Brain microvascular endothelial cell (primary cell): ENCODE data around the gene LRRC18.

Experiments used
- DNase-seq: peaks from one replicate; pipeline ENCODE4 v3.0.0-alpha.2; 2020
- H3K27ac ChIP-seq: fragments of 250-450 bp; sonication (Bioruptor Pico); 2 replicates; pipeline ENCODE4 v1.5.1; 2020; ENCODE audit warnings: mild to moderate bottlenecking, moderate library complexity
- H3K27me3 ChIP-seq: fragments of 250-450 bp; sonication (Bioruptor Pico); replicated peaks from 2 replicates; pipeline ENCODE4 v1.5.1; 2020; ENCODE audit warnings: mild to moderate bottlenecking
- H3K36me3 ChIP-seq: fragments of 250-450 bp; sonication (Bioruptor Pico); replicated peaks from 2 replicates; pipeline ENCODE4 v1.5.1; 2020; ENCODE audit warnings: mild to moderate bottlenecking
- H3K4me3 ChIP-seq: 2 replicates; pipeline ENCODE4 v1.5.1; 2011; ENCODE audit warnings: low read depth, mild to moderate bottlenecking, control low read depth, low read length, moderate library complexity
- CTCF ChIP-seq: IDR thresholded peaks from 2 replicates; pipeline ENCODE4 v1.5.1; 2011; ENCODE audit warnings: low read depth, mild to moderate bottlenecking, moderate library complexity, low read length, control low read depth, inconsistent platforms; ENCODE audit errors: missing control alignments
- in situ Hi-C: cut with HindIII; loops from 2 replicates; pipeline ENCODE4 v1.10.0; 2017; ENCODE audit warnings: low sequenced_read_pairs, low pct_ligation_motif_present

Gene LRRC18

GRCh38 chr10:48978318-48978717, 38.7 kb upstream of the LRRC18 start:
- in situ Hi-C loops: no loop called here
- no peak for DNase-seq
- no peak for TF ChIP-seq CTCF
- no peak overlapping the region for H3K27ac ChIP-seq
- H3K27me3 ChIP-seq: no peaks in the 10 kb centered on the region
- no peaks in the 10 kb centered on the region for H3K36me3 ChIP-seq
- no peak overlapping the region for H3K4me3 ChIP-seq

- no peak overlapping the region for H3K4me3 ChIP-seq
- no peaks in the 10 kb centered on the region for H3K36me3 ChIP-seq
- DNase-seq: no peak
- TF ChIP-seq CTCF: peak; percentile 54
- no peaks in the 10 kb centered on the region for H3K27me3 ChIP-seq
- in situ Hi-C loops: no loop called here
- no peak overlapping the region for H3K27ac ChIP-seq
Measured at GRCh38 chr10:48976196-48976595, 36.6 kb upstream of the LRRC18 start.

GRCh38 chr10:48974510-48975156, 35.0 kb upstream of the LRRC18 start:
- in situ Hi-C loops: no loop called here
- no peak for TF ChIP-seq CTCF
- DNase-seq: no peak
- H3K27ac ChIP-seq: no peak overlapping the region
- H3K4me3 ChIP-seq: no peak overlapping the region
- no peaks in the 10 kb centered on the region for H3K27me3 ChIP-seq
- H3K36me3 ChIP-seq: no peaks in the 10 kb centered on the region

- Histone ChIP-seq H3K4me3 (no peak overlapping the region), H3K36me3 (no peaks in the 10 kb centered on the region), H3K27me3 (no peaks in the 10 kb centered on the region), H3K27ac (no peak overlapping the region)
- no peak for DNase-seq
- no peak for TF ChIP-seq CTCF
- in situ Hi-C loops: no loop called here
Measured at GRCh38 chr10:48973065-48973464, 33.4 kb upstream of the LRRC18 start.

- Histone ChIP-seq H3K4me3 (no peak overlapping the region), H3K27ac (no peak overlapping the region), H3K36me3 (no peaks in the 10 kb centered on the region), H3K27me3 (no peaks in the 10 kb centered on the region)
- no peak for TF ChIP-seq CTCF
- no peak for DNase-seq
- in situ Hi-C loops: no loop called here
Measured at GRCh38 chr10:48970654-48971053, 31.0 kb upstream of the LRRC18 start.

GRCh38 chr10:48970046-48970445, 30.4 kb upstream of the LRRC18 start:
- Histone ChIP-seq H3K27me3 (no peaks in the 10 kb centered on the region), H3K27ac (no peak overlapping the region), H3K4me3 (no peak overlapping the region), H3K36me3 (no peaks in the 10 kb centered on the region)
- no peak for TF ChIP-seq CTCF
- no peak for DNase-seq
- in situ Hi-C loops: no loop called here
